HepG2 (cell line): ENCODE measurements around the gene AK8. TPM values are rescaled to one million over a fixed set of nuclear protein-coding genes. Genes with fewer than 3 reads are reported as not detected.

Source experiments
- AFF4 ChIP-seq: sonication (generic); formaldehyde crosslinking; IDR thresholded peaks from 2 replicates; pipeline ENCODE4 v1.4.0; 2020; ENCODE audit warnings: missing genetic modification reagents
- CERS6 ChIP-seq: sonication (generic); formaldehyde crosslinking; IDR thresholded peaks from 2 replicates; pipeline ENCODE4 v1.5.0; 2020; ENCODE audit warnings: missing genetic modification reagents
- MXD3 ChIP-seq: IDR thresholded peaks from 2 replicates; pipeline ENCODE4 v1.6.1; 2016; ENCODE audit warnings: mild to moderate bottlenecking, missing biosample characterization, missing genetic modification reagents
- PRDM15 ChIP-seq: sonication (generic); formaldehyde crosslinking; IDR thresholded peaks from 2 replicates; pipeline ENCODE4 v1.4.0; 2020; ENCODE audit warnings: missing genetic modification reagents
- SATB2 ChIP-seq: sonication (generic); formaldehyde crosslinking; IDR thresholded peaks from 2 replicates; pipeline ENCODE4 v1.5.0; 2020; ENCODE audit warnings: missing genetic modification reagents
- SIX4 ChIP-seq: sonication (generic); formaldehyde crosslinking; IDR thresholded peaks from 2 replicates; pipeline ENCODE4 v1.4.0; 2020; ENCODE audit warnings: missing genetic modification reagents
- THAP9 ChIP-seq: sonication (generic); formaldehyde crosslinking; IDR thresholded peaks from 2 replicates; pipeline ENCODE4; 2020; ENCODE audit warnings: missing genetic modification reagents, mild to moderate bottlenecking, borderline replicate concordance
- ZBED4 ChIP-seq: sonication (generic); formaldehyde crosslinking; IDR thresholded peaks from 2 replicates; pipeline ENCODE4 v1.4.0; 2020; ENCODE audit warnings: missing genetic modification reagents, borderline replicate concordance
- ZNF10 ChIP-seq: sonication (generic); formaldehyde crosslinking; IDR thresholded peaks from 2 replicates; pipeline ENCODE4 v1.4.0; 2020; ENCODE audit warnings: mild to moderate bottlenecking, low read depth, missing genetic modification reagents, borderline replicate concordance
- ZNF570 ChIP-seq: sonication (generic); formaldehyde crosslinking; IDR thresholded peaks from 2 replicates; pipeline ENCODE4 v1.4.0; 2020; ENCODE audit warnings: mild to moderate bottlenecking, missing genetic modification reagents, borderline replicate concordance
- ZNF816 ChIP-seq: sonication (generic); formaldehyde crosslinking; IDR thresholded peaks from 2 replicates; pipeline ENCODE4 v1.8.0; 2022; ENCODE audit warnings: missing genetic modification reagents, mild to moderate bottlenecking, borderline replicate concordance
- polyA plus RNA-seq, 8 experiments: library from polyadenylated mRNA; depleted of rRNA in 3 of 8; stranded (reverse) in 7 of 8; unstranded in 1 of 8; fragments of >200 nt; fragmentation: Illumina TruSeq in 4 of 8; extraction: Trizol in 4 of 8; gene quantifications; 2 replicates each; pipeline versions ENCODE4 v1.2.1 to v1.2.3, GENCODE V29; 2011 to 2016; ENCODE audit warnings: low read depth in 4 of 8, missing spikeins in 1 of 8, mixed read lengths in 1 of 8; ENCODE audit not compliant: insufficient read depth in 1 of 8
- total RNA-seq, 5 experiments: library from RNA; depleted of rRNA; stranded (reverse); fragments of >200 nt; fragmentation: Illumina TruSeq; extraction: Trizol; gene quantifications; 2 replicates each; pipeline ENCODE4 v1.2.3, GENCODE V29; 2016; ENCODE audit warnings: low read depth in 1 of 5

The AK8 gene
- total and polyA plus RNA-seq, 2 of the 13 experiments (the other 11 are each of a cell fraction or from before 2014, with no cell fraction given), result 0.11 TPM; not detected in 1

- TF ChIP-seq ZBED4 (CRISPR knock-in tag) (no peak), CERS6 (CRISPR knock-in tag) (no peak), ZNF10 (CRISPR knock-in tag) (no peak), PRDM15 (CRISPR knock-in tag) (no peak), THAP9 (CRISPR knock-in tag) (no peak), ZNF816 (CRISPR knock-in tag) (no peak), AFF4 (CRISPR knock-in tag) (no peak), SATB2 (CRISPR knock-in tag) (no peak), ZNF570 (CRISPR knock-in tag) (no peak), MXD3 (no peak), SIX4 (CRISPR knock-in tag) (no peak)
Observed at GRCh38 chr9:132710333-132710732, 167.8 kb downstream of the AK8 start (continued).
